K562 (cell line): ENCODE data around the gene BCAS3. TPM values are rescaled to one million over a fixed set of nuclear protein-coding genes. Genes with fewer than 3 reads are reported as not detected.

Experiments used
- ATAC-seq: fragments of 200-7000 bp; cut with Tn5 transposase; 3 replicates; pipeline ENCODE4 v1.9.1; 2020; ENCODE audit warnings: moderate library complexity
- BruUV-seq: library from RNA; stranded (reverse); fragments of 400-500 nt; replicated peaks from 2 replicates; lab custom pipeline; 2021; lab: Mats Ljungman, UMichigan
- CTCF ChIA-PET: fragments of 300-600 bp; formaldehyde crosslinking; extraction: SDS; loops from one replicate; lab custom pipeline; 2021; ENCODE audit warnings: low intra/inter-chr PET ratio; lab: Yijun Ruan, JAX
- POLR2A ChIA-PET: fragments of 300-600, 350-650 bp; sonication (Branson Sonifier 250); formaldehyde crosslinking; extraction: SDS; loops from one replicate; lab custom pipeline; 2021; ENCODE audit warnings: antibody characterized with exemption, inconsistent platforms; lab: Yijun Ruan, JAX
- DNase-seq, 4 experiments: peaks; one replicate each; pipeline versions ENCODE4 v3.0.0 to v3.0.0-alpha.2; 2011 to 2018; ENCODE audit warnings: low spot score in 3 of 4, mixed read lengths in 3 of 4; ENCODE audit errors: extremely low read depth in 1 of 4
- FAIRE-seq: peaks from 2 replicates; lab custom pipeline; 2011; peaks lifted over from hg19 to GRCh38; lab: Jason Lieb, UNC
- H2AFZ ChIP-seq: 2 replicates; pipeline ENCODE4 v1.6.0; 2011; ENCODE audit warnings: low read depth, low read length, control low read depth, inconsistent platforms
- H3K27ac ChIP-seq: fragments of 200-600 bp; 3 replicates; pipeline ENCODE4 v1.8.0; 2011; ENCODE audit warnings: low read depth, mild to moderate bottlenecking, control low read depth, inconsistent platforms, low read length, moderate library complexity, mixed read lengths; ENCODE audit errors: extremely low read depth
- H3K27me3 ChIP-seq, 2 experiments: fragments of 300-600 bp in 1 of 2; 2 replicates in 1 of 2; 3 replicates in 1 of 2; pipeline versions ENCODE4 v1.6.0 to v1.8.0; 2011; ENCODE audit warnings: inconsistent platforms in 2 of 2, low read length in 2 of 2, mild to moderate bottlenecking in 1 of 2, mixed read lengths in 1 of 2, moderate library complexity in 1 of 2; ENCODE audit not compliant: control insufficient read depth in 2 of 2, insufficient read depth in 2 of 2
- H3K36me3 ChIP-seq: fragments of 300-600 bp; 3 replicates; pipeline ENCODE4 v1.8.0; 2011; ENCODE audit warnings: mild to moderate bottlenecking, low read length, inconsistent platforms; ENCODE audit not compliant: control insufficient read depth, insufficient read depth
- H3K4me1 ChIP-seq, 2 experiments: fragments of 200-600 bp in 1 of 2; replicated peaks in 1 of 2; 2 replicates in 1 of 2; 3 replicates in 1 of 2; pipeline versions ENCODE4 v1.5.1 to v1.8.0; 2011; ENCODE audit warnings: inconsistent platforms in 2 of 2, low read length in 2 of 2, mild to moderate bottlenecking in 1 of 2, mixed read lengths in 1 of 2, moderate library complexity in 1 of 2; ENCODE audit not compliant: control insufficient read depth in 2 of 2, insufficient read depth in 2 of 2
- H3K4me2 ChIP-seq: 2 replicates; pipeline ENCODE4 v1.6.1; 2011; ENCODE audit warnings: low read length, control low read depth, inconsistent platforms, mixed read lengths; ENCODE audit not compliant: insufficient read depth
- H3K4me3 ChIP-seq: fragments of 200-600 bp; sonication (generic), shearing (Covaris generic); 2 replicates; pipeline ENCODE4 v1.5.1; 2016; ENCODE audit warnings: control low read depth, inconsistent platforms
- H3K79me2 ChIP-seq: fragments of 200-600 bp; 3 replicates; pipeline ENCODE4 v1.8.0; 2011; ENCODE audit warnings: low read length, inconsistent platforms; ENCODE audit not compliant: control insufficient read depth, insufficient read depth
- H3K9ac ChIP-seq, 2 experiments: 2 replicates each; pipeline versions ENCODE4 v1.6.0 to v1.6.1; 2011; ENCODE audit warnings: low read depth in 2 of 2, low read length in 2 of 2, control low read depth in 1 of 2, inconsistent platforms in 1 of 2, mild to moderate bottlenecking in 1 of 2, mixed read lengths in 1 of 2; ENCODE audit not compliant: insufficient read depth in 1 of 2
- H3K9me1 ChIP-seq: one replicate; pipeline ENCODE4 v1.6.0; 2011; ENCODE audit warnings: inconsistent platforms, mild to moderate bottlenecking, low read length, moderate library complexity; ENCODE audit not compliant: control insufficient read depth, insufficient read depth
- H3K9me3 ChIP-seq: replicated peaks from 2 replicates; pipeline ENCODE4 v1.5.1; 2011; ENCODE audit warnings: low read depth, low read length, inconsistent platforms; ENCODE audit not compliant: control insufficient read depth, insufficient read depth
- H4K20me1 ChIP-seq: replicated peaks from 2 replicates; pipeline ENCODE4 v1.6.1; 2011; ENCODE audit warnings: low read length, inconsistent platforms, mixed read lengths; ENCODE audit not compliant: control insufficient read depth, insufficient read depth
- ARID2 ChIP-seq: fragments of 450-650 bp; IDR thresholded peaks from 2 replicates; pipeline ENCODE4 v1.6.1; 2017; ENCODE audit warnings: antibody characterized with exemption, mild to moderate bottlenecking
- CHCHD3 ChIP-seq: fragments of 250-450 bp; sonication (Bioruptor Pico); IDR thresholded peaks from 2 replicates; pipeline ENCODE4 v2.1.2; 2022; ENCODE audit warnings: mild to moderate bottlenecking
- DIDO1 ChIP-seq: fragments of 450-650 bp; IDR thresholded peaks from 2 replicates; pipeline ENCODE4 v1.6.1; 2016; ENCODE audit warnings: low read depth, missing biosample characterization, missing genetic modification characterization
- ELF2 ChIP-seq: fragments of 250-450 bp; sonication (Bioruptor Pico); IDR thresholded peaks from 2 replicates; pipeline ENCODE4 v1.5.0; 2021; ENCODE audit warnings: mild to moderate bottlenecking
- ELF4 ChIP-seq: fragments of 450-650 bp; formaldehyde crosslinking; IDR thresholded peaks from 2 replicates; pipeline ENCODE4 v1.4.0; 2022; ENCODE audit warnings: missing genetic modification characterization
- JUN ChIP-seq, 2 experiments: sonication (generic) in 1 of 2; formaldehyde crosslinking in 1 of 2; IDR thresholded peaks; 2 replicates each; pipeline versions ENCODE4 v1.6.1 to v1.8.0; 2012 to 2022; ENCODE audit warnings: borderline replicate concordance in 2 of 2, mild to moderate bottlenecking in 2 of 2, improper control_type of control experiment in 1 of 2, low read depth in 1 of 2, low read length in 1 of 2, missing genetic modification reagents in 1 of 2
- RBM17 ChIP-seq: fragments of 200-400 bp; formaldehyde crosslinking; IDR thresholded peaks from 2 replicates; pipeline ENCODE4 v1.6.1; 2017; ENCODE audit warnings: low read depth, mild to moderate bottlenecking, low read length, borderline replicate concordance
- SMAD4 ChIP-seq: fragments of 250-450 bp; sonication (Bioruptor Pico); conservative IDR thresholded peaks from 2 replicates; pipeline ENCODE4 v1.8.0; 2021; ENCODE audit warnings: inconsistent platforms, mild to moderate bottlenecking, moderate library complexity
- TAF15 ChIP-seq: fragments of 200-400 bp; formaldehyde crosslinking; IDR thresholded peaks from 2 replicates; pipeline ENCODE4 v1.6.1; 2017; ENCODE audit warnings: mild to moderate bottlenecking, low read depth, low read length, moderate library complexity
- TAF9B ChIP-seq: fragments of 450-650 bp; IDR thresholded peaks from 2 replicates; pipeline ENCODE4 v1.6.1; 2018; ENCODE audit warnings: mild to moderate bottlenecking; ENCODE audit not compliant: partially characterized antibody
- ZBED1 ChIP-seq: IDR thresholded peaks from 2 replicates; pipeline ENCODE4 v1.6.1; 2014
- ZFX ChIP-seq: sonication (generic); formaldehyde crosslinking; IDR thresholded peaks from 2 replicates; pipeline ENCODE4 v1.8.0; 2022; ENCODE audit warnings: mild to moderate bottlenecking, missing genetic modification reagents, moderate library complexity
- WGBS: fragments of 100-300 bp; shearing (Covaris generic); methylation state at CpG from one replicate; pipeline ENCODE4 v1.1.6; 2016; ENCODE audit warnings: low coverage, mixed read lengths; ENCODE audit not compliant: insufficient coverage; ENCODE audit errors: missing lambda C conversion rate; 5-methylcytosine and 5-hydroxymethylcytosine counted together
- in situ Hi-C: fragments of 300-500 bp; cut with MboI; formaldehyde crosslinking; loops from 4 replicates; pipeline ENCODE4 v1.15.0; 2018; ENCODE audit warnings: inconsistent platforms, mixed read lengths
- intact Hi-C: fragments of 100-400 bp; cut with micrococcal nuclease; formaldehyde crosslinking; loops from 2 replicates; pipeline ENCODE4 v1.14.2; 2022
- polyA plus RNA-seq, 8 experiments: library from polyadenylated mRNA; depleted of rRNA in 4 of 8; stranded (reverse) in 5 of 8; unstranded in 3 of 8; fragments of >200 nt; fragmentation: Nextera tagmentation in 2 of 8; fragmentation: Illumina TruSeq in 1 of 8; extraction: Ambion mirVana in 2 of 8; extraction: Trizol in 1 of 8; gene quantifications; 2 replicates each; pipeline versions ENCODE4 v1.2.1 to v1.2.3, GENCODE V29; 2011 to 2014; ENCODE audit warnings: inconsistent platforms in 1 of 8, missing spikeins in 1 of 8
- total RNA-seq, 7 experiments: library from RNA; depleted of rRNA in 6 of 7; stranded (reverse); fragments of >200 nt in 6 of 7; fragmentation: Illumina TruSeq in 2 of 7; extraction: Trizol in 2 of 7; gene quantifications; 2 replicates each; pipeline versions ENCODE4 v1.2.1 to v1.2.3, GENCODE V29; 2011 to 2021; ENCODE audit warnings: low replicate concordance in 1 of 7
- TF ChIP-seq, protein P1 (sequence below): IDR thresholded peaks from 2 replicates; pipeline ENCODE4 v1.6.1; 2012; ENCODE audit warnings: low read depth, low read length, improper control_type of control experiment, borderline replicate concordance
- TF ChIP-seq, protein P2 (sequence below): sonication (generic); formaldehyde crosslinking; IDR thresholded peaks from 2 replicates; pipeline ENCODE4 v1.4.0; 2020; ENCODE audit warnings: mild to moderate bottlenecking, missing genetic modification reagents

The BCAS3 gene
- total and polyA plus RNA-seq, 9 of the 15 experiments (the other 6 are each of a cell fraction or from before 2014, with no cell fraction given), result 1.9 to 5.5 (median 3.5) TPM

- Histone ChIP-seq H3K27ac (no peak overlapping the region), H3K4me2 (no peak overlapping the region), H3K9me1 (no peaks in the 10 kb centered on the region), H3K9me3 (no peaks in the 10 kb centered on the region), H3K4me3 (no peak overlapping the region), H3K27me3 (no peaks in the 10 kb centered on the region), H3K9ac (no peak overlapping the region), H3K36me3 (no peaks in the 10 kb centered on the region), H3K4me1 (no peaks in the 10 kb centered on the region; a peak in 2 of 5 replicates), H3K79me2 (no peaks in the 10 kb centered on the region), H4K20me1 (no peaks in the 10 kb centered on the region), H2AFZ (no peak overlapping the region)
- in situ Hi-C loops, result no loop called here
- DNase-seq (no peak), FAIRE-seq (no peak), ATAC-seq (no peak)
- POLR2A ChIA-PET, result interaction anchor here (0.9 kb wide), 1 partner anchor 17 kb away, joined by 4 read pairs; no protein-coding TSS in a partner anchor
- CTCF ChIA-PET, result no interaction called here
- intact Hi-C loops, result no loop called here
- no TSS peak for BruUV-seq
- TF ChIP-seq ZBED1 (no peak), CHCHD3 (CRISPR knock-in tag) (no peak), ARID2 (no peak), TAF15 (no peak), ELF2 (CRISPR knock-in tag) (no peak), ELF4 (CRISPR knock-in tag) (no peak), RBM17 (no peak), DIDO1 (tag) (no peak), ZFX (CRISPR knock-in tag) (no peak), TAF9B (no peak), SMAD4 (CRISPR knock-in tag) (no peak), JUN (IDR thresholded peaks at IDR 0.05; ENCODE audit: borderline replicate concordance, low read depth, low read length) (no peak), JUN (CRISPR knock-in tag; IDR thresholded peaks at IDR 0.05; ENCODE audit: borderline replicate concordance) (no peak)
- TF ChIP-seq, protein P1, sequence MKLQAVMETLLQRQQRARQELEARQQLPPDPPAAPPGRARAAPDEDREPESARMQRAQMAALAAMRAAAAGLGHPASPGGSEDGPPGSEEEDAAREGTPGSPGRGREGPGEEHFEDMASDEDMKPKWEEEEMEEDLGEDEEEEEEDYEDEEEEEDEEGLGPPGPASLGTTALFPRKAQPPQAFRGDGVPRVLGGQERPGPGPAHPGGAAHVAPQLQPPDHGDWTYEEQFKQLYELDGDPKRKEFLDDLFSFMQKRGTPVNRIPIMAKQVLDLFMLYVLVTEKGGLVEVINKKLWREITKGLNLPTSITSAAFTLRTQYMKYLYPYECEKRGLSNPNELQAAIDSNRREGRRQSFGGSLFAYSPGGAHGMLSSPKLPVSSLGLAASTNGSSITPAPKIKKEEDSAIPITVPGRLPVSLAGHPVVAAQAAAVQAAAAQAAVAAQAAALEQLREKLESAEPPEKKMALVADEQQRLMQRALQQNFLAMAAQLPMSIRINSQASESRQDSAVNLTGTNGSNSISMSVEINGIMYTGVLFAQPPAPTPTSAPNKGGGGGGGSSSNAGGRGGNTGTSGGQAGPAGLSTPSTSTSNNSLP, result no peak
- TF ChIP-seq, protein P2, sequence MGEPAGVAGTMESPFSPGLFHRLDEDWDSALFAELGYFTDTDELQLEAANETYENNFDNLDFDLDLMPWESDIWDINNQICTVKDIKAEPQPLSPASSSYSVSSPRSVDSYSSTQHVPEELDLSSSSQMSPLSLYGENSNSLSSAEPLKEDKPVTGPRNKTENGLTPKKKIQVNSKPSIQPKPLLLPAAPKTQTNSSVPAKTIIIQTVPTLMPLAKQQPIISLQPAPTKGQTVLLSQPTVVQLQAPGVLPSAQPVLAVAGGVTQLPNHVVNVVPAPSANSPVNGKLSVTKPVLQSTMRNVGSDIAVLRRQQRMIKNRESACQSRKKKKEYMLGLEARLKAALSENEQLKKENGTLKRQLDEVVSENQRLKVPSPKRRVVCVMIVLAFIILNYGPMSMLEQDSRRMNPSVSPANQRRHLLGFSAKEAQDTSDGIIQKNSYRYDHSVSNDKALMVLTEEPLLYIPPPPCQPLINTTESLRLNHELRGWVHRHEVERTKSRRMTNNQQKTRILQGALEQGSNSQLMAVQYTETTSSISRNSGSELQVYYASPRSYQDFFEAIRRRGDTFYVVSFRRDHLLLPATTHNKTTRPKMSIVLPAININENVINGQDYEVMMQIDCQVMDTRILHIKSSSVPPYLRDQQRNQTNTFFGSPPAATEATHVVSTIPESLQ (CRISPR knock-in tag), result no peak
- 5% methylated on average over 1 of the region's 1 CpG for WGBS
Measured at GRCh38 chr17:61091096-61091495, 413.4 kb downstream of the BCAS3 start.
